ENCODE results near the gene AOAH. TPM values are rescaled to one million over a fixed set of nuclear protein-coding genes. Genes with fewer than 3 reads are reported as not detected.

Gene AOAH
- total RNA-seq, 6 experiments from 2014 or later, result not detected

DNA sequence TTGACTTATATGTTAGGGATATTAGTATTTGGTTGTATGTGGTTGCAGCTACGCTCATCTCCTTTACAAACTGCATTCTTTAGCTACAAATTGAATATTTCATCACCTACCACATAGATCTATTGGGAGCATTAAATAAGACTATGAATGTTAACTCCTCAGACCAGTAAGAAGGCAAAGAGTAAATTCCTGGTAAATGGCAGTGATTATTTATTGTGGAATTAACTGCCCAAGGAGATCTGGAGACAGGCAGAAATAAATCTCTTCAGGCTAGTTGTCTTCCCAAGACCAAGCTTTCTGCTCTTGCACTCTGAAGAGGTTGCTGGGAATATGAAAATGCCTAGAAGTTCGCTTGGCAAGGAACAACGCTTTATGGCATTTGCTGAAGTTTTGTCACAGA is 260.0 kb downstream of the AOAH start:
- no peaks in the 10 kb centered on the region; the same call in 1 of the 2 replicates for H3K36me3 Mint-ChIP-seq (ENCODE audit: low read depth)
- H3K4me1 Mint-ChIP-seq (ENCODE audit: low read depth), result peaks cover 6% of the 10 kb centered on the region
- H3K27me3 Mint-ChIP-seq (ENCODE audit: insufficient read depth), result peaks cover 7% of the 10 kb centered on the region; the same call in 1 of the 2 replicates
- no peak overlapping the region for H3K4me3 Mint-ChIP-seq
- H3K9me3 Mint-ChIP-seq, result no peaks in the 10 kb centered on the region
- no peak overlapping the region for H3K27ac Mint-ChIP-seq
- TF ChIP-seq, protein P1, sequence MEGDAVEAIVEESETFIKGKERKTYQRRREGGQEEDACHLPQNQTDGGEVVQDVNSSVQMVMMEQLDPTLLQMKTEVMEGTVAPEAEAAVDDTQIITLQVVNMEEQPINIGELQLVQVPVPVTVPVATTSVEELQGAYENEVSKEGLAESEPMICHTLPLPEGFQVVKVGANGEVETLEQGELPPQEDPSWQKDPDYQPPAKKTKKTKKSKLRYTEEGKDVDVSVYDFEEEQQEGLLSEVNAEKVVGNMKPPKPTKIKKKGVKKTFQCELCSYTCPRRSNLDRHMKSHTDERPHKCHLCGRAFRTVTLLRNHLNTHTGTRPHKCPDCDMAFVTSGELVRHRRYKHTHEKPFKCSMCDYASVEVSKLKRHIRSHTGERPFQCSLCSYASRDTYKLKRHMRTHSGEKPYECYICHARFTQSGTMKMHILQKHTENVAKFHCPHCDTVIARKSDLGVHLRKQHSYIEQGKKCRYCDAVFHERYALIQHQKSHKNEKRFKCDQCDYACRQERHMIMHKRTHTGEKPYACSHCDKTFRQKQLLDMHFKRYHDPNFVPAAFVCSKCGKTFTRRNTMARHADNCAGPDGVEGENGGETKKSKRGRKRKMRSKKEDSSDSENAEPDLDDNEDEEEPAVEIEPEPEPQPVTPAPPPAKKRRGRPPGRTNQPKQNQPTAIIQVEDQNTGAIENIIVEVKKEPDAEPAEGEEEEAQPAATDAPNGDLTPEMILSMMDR (IDR thresholded peaks at IDR 0.05), result no peak
- DNase-seq, result no peak

Data from HFFc6 (cell line).